ENCODE measurements around the gene CLC. TPM values are rescaled to one million over a fixed set of nuclear protein-coding genes. Genes with fewer than 3 reads are reported as not detected.

Gene CLC
- total RNA-seq, 6 experiments from 2014 or later, result not detected

- no peaks in the 10 kb centered on the region for H3K4me1 ChIP-seq
- intact Hi-C loops (cut with DNase I), result no loop called here
- 50% methylated on average over 1 of the region's 1 CpG for WGBS (ENCODE audit: insufficient coverage, low coverage, low lambda C conversion rate, missing lambda C conversion rate)
- peaks cover 0 to 4% of the 10 kb centered on the region in 2 donors for H3K27me3 ChIP-seq
- H3K9me3 ChIP-seq, result no peaks in the 10 kb centered on the region
- TF ChIP-seq POLR2A (IDR thresholded peaks at IDR 0.05), result no peak
- TF ChIP-seq, protein P1, sequence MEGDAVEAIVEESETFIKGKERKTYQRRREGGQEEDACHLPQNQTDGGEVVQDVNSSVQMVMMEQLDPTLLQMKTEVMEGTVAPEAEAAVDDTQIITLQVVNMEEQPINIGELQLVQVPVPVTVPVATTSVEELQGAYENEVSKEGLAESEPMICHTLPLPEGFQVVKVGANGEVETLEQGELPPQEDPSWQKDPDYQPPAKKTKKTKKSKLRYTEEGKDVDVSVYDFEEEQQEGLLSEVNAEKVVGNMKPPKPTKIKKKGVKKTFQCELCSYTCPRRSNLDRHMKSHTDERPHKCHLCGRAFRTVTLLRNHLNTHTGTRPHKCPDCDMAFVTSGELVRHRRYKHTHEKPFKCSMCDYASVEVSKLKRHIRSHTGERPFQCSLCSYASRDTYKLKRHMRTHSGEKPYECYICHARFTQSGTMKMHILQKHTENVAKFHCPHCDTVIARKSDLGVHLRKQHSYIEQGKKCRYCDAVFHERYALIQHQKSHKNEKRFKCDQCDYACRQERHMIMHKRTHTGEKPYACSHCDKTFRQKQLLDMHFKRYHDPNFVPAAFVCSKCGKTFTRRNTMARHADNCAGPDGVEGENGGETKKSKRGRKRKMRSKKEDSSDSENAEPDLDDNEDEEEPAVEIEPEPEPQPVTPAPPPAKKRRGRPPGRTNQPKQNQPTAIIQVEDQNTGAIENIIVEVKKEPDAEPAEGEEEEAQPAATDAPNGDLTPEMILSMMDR (IDR thresholded peaks at IDR 0.05), result no peak
- H3K27ac ChIP-seq, result no peak overlapping the region
- no peaks in the 10 kb centered on the region for H3K36me3 ChIP-seq
- no peak overlapping the region for H3K4me3 ChIP-seq
- ATAC-seq (peak in 1 of 4 donors; percentile 24), DNase-seq (no peak)
These were observed 2.6 kb upstream of the CLC start for GRCh38 chr19:39740395-39740794.

DNA sequence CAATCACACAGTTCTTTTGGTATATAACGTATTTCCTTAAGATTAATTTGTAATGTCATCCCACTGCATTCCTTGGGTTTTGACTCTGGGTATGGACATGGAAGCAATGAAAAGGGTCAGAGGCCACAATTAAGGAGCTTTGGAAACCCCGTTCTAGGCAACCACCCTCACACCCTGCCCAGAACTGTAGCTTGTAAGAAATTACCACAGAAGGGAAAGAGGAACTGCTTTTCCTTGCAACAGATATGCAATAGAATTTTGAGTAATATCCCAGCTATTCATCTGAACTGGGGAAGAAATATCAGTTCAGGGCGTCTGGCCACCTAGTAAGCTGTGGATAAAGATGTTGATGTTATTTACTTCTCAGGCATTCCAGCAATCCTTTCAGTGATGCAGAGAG is 985 bp upstream of the CLC start:
- 32% methylated on average over 3 of the region's 3 CpGs for WGBS (ENCODE audit: insufficient coverage, low coverage, low lambda C conversion rate, missing lambda C conversion rate)
- Histone ChIP-seq H3K4me3 (no peak overlapping the region), H3K27me3 (peaks cover 0 to under 1% of the 10 kb centered on the region in 2 donors), H3K4me1 (no peaks in the 10 kb centered on the region), H3K27ac (no peak overlapping the region), H3K9me3 (no peaks in the 10 kb centered on the region), H3K36me3 (no peaks in the 10 kb centered on the region)
- no peak for TF ChIP-seq POLR2A (IDR thresholded peaks at IDR 0.05)
- TF ChIP-seq, protein P1 (IDR thresholded peaks at IDR 0.05), result no peak
- no peak for DNase-seq
- no peak for ATAC-seq
- intact Hi-C loops (cut with DNase I), result no loop called here

DNA sequence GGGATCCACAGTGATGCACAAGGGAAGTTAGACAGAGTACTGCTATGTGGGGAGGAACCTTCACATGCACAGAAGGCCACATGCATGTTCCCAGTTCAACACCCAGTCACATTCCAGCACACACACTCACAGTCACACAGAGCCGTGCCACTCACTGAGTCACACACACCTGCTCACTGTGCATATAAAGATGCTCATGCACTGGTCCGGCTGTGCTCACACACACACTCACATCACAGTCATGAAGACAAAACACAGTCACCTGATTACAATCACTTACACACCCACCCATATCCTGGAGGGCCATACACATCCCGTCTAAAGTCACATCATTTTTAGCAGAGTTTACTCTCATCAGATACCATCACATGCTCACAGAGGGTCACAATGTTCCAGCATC is 478 bp downstream of the CLC start:
- no peak for DNase-seq
- WGBS (ENCODE audit: insufficient coverage, low coverage, low lambda C conversion rate, missing lambda C conversion rate), result 20% methylated on average over 1 of the region's 3 CpGs
- ATAC-seq, result no peak
- Histone ChIP-seq H3K27me3 (no peaks in the 10 kb centered on the region), H3K27ac (no peak overlapping the region), H3K9me3 (no peaks in the 10 kb centered on the region), H3K4me1 (no peaks in the 10 kb centered on the region), H3K36me3 (no peaks in the 10 kb centered on the region), H3K4me3 (no peak overlapping the region)
- no peak for TF ChIP-seq POLR2A (IDR thresholded peaks at IDR 0.05)
- TF ChIP-seq, protein P1 (IDR thresholded peaks at IDR 0.05), result no peak
- intact Hi-C loops (cut with DNase I), result no loop called here

DNA sequence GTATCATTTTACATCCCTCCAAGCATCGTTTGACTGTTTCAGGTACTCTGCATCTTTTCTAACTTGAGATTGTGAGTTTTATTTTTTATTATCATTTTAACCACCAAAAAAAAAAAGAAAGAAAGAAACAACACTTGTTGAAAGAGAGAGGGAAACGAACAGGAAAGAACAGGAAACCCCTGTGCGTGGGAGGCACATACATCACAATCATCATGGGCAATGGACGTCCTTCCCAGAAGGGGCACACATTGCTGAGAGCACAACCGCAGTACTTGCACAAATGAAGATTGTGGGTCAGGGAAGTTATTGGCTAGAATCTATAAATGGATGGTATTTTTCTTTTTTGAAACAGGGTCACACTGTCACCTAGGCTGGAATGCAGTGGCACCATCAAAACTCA is 1.7 kb downstream of the CLC start:
- intact Hi-C loops (cut with DNase I), result no loop called here
- WGBS (ENCODE audit: insufficient coverage, low coverage, low lambda C conversion rate, missing lambda C conversion rate), result 53% methylated on average over 5 of the region's 5 CpGs
- Histone ChIP-seq H3K27ac (no peak overlapping the region), H3K4me3 (no peak overlapping the region), H3K4me1 (no peaks in the 10 kb centered on the region), H3K36me3 (no peaks in the 10 kb centered on the region), H3K27me3 (no peaks in the 10 kb centered on the region), H3K9me3 (no peaks in the 10 kb centered on the region)
- TF ChIP-seq POLR2A (IDR thresholded peaks at IDR 0.05), result no peak
- TF ChIP-seq, protein P1 (IDR thresholded peaks at IDR 0.05), result no peak
- DNase-seq, result no peak
- no peak for ATAC-seq

- no peak for ATAC-seq
- Histone ChIP-seq H3K9me3 (no peaks in the 10 kb centered on the region), H3K36me3 (no peaks in the 10 kb centered on the region), H3K4me3 (no peak overlapping the region), H3K4me1 (no peaks in the 10 kb centered on the region), H3K27me3 (no peaks in the 10 kb centered on the region), H3K27ac (no peak overlapping the region)
- TF ChIP-seq, protein P1 (IDR thresholded peaks at IDR 0.05), result no peak
- no peak for TF ChIP-seq POLR2A (IDR thresholded peaks at IDR 0.05)
- no peak for DNase-seq
- 38% methylated on average over 3 of the region's 3 CpGs for WGBS (ENCODE audit: insufficient coverage, low coverage, low lambda C conversion rate, missing lambda C conversion rate)
- intact Hi-C loops (cut with DNase I), result no loop called here
These were observed 2.1 kb downstream of the CLC start for GRCh38 chr19:39735688-39736087.
